Stimulated activated CD8-positive, alpha-beta memory T cell treated with anti-CD3 and anti-CD28 coated beads, Interleukin-7, amount 100 ng/mL, for 48 hours (primary cell): ENCODE results near the gene PRSS22.

Source experiments
- DNase-seq, 2 donors: peaks; one replicate each; pipeline ENCODE4 v3.0.0-alpha.2; 2020; ENCODE audit warnings: low read depth in 1 of 2; ENCODE audit errors: extremely low read depth in 1 of 2

Gene PRSS22

GRCh38 chr16:2816751-2817339 lies 41.1 kb downstream of the PRSS22 start, which contains the start of gene PRSS21:
Gene PRSS21, plus strand, starts transcription at chr16:2817237. Its CDS starts 32 bp downstream, at chr16:2817269.
- peak in 1 of 2 donors; percentile 20 for DNase-seq

- no peak for DNase-seq
Measured at GRCh38 chr16:2815299-2815771, 42.6 kb downstream of the PRSS22 start.

- DNase-seq: no peak
Measured at GRCh38 chr16:2814551-2815298, 43.2 kb downstream of the PRSS22 start.

GRCh38 chr16:2813771-2814221 lies 44.2 kb downstream of the PRSS22 start:
- DNase-seq: no peak

- DNase-seq: no peak
Measured at GRCh38 chr16:2811703-2812471, 46.1 kb downstream of the PRSS22 start.

- no peak for DNase-seq
Measured at GRCh38 chr16:2810651-2811050, 47.3 kb downstream of the PRSS22 start.

GRCh38 chr16:2809149-2809760 lies 48.7 kb downstream of the PRSS22 start:
- no peak for DNase-seq

GRCh38 chr16:2808181-2808580 lies 49.8 kb downstream of the PRSS22 start:
- no peak for DNase-seq

GRCh38 chr16:2806286-2806685 lies 51.7 kb downstream of the PRSS22 start:
- no peak for DNase-seq

- no peak for DNase-seq
Measured at GRCh38 chr16:2804728-2805127, 53.2 kb downstream of the PRSS22 start.

- DNase-seq: no peak
Measured at GRCh38 chr16:2803545-2804195, 54.3 kb downstream of the PRSS22 start.
